Measurements from ENCODE around the gene XRN1. TPM values are rescaled to one million over a fixed set of nuclear protein-coding genes. Genes with fewer than 3 reads are reported as not detected.

XRN1 gene
- polyA plus RNA-seq, 1 donor (not counting 4 experiments of a cell fraction or from before 2014, with no cell fraction given): 14.4 TPM

DNA sequence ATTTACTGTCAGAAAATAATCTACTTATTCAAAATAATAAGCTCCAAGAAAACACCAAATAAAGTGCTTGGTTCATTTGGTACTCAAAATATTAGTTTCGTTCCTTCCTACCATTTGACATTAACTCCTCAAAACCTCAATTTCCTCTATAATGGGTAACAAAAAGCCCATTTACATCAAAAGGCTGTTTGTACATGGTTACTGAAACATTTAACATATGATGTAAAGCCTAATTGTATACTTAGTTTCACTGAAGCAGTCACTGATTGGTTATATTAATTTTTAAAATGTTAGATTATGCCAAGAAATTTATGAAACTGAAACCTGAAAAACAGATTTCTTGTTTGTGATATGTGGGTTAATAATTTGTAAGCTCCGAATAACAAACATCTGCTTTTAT lies 14.7 kb downstream of the XRN1 start:
- DNase-seq (ENCODE audit: low read depth, low spot score) (no peak), FAIRE-seq (no peak)

GRCh38 chr3:142429582-142429981 lies 18.3 kb downstream of the XRN1 start:
- Histone ChIP-seq H3K27ac (ENCODE audit: control insufficient read depth, insufficient read depth, low read length) (no peak overlapping the region), H3K4me1 (ENCODE audit: control insufficient read depth, extremely low read depth, insufficient read depth, low read length) (no peaks in the 10 kb centered on the region), H2AFZ (ENCODE audit: control insufficient read depth, low read length) (no peak overlapping the region), H3K27me3 (ENCODE audit: control insufficient read depth, extremely low read depth, insufficient read depth, low read length) (no peaks in the 10 kb centered on the region), H3K4me3 (ENCODE audit: control insufficient read depth in 2 of 3, extremely low read depth in 1 of 3, insufficient read depth in 2 of 3, low read depth in 1 of 3, low read length in 3 of 3) (no peak overlapping the region), H4K20me1 (ENCODE audit: control insufficient read depth, extremely low read depth, insufficient read depth, low read length) (no peaks in the 10 kb centered on the region), H3K9ac (ENCODE audit: control insufficient read depth, extremely low read depth, insufficient read depth, low read length) (no peak overlapping the region), H3K9me1 (ENCODE audit: control insufficient read depth, extremely low read depth, insufficient read depth, low read length) (no peaks in the 10 kb centered on the region), H3K4me2 (ENCODE audit: control insufficient read depth, extremely low read depth, insufficient read depth, low read depth, low read length) (no peak overlapping the region), H3K9me3 (ENCODE audit: control insufficient read depth, low read depth, low read length) (no peaks in the 10 kb centered on the region), H3K36me3 (ENCODE audit: control insufficient read depth in 2 of 2, extremely low read depth in 1 of 2, insufficient read depth in 2 of 2, low read length in 2 of 2) (peaks cover 0 to 2% of the 10 kb centered on the region in 2 experiments), H3K79me2 (ENCODE audit: control insufficient read depth, insufficient read depth, low read length) (no peaks in the 10 kb centered on the region)
- DNase-seq (ENCODE audit: low read depth, low spot score) (no peak), FAIRE-seq (no peak)
- dilution Hi-C loops (cut with MboI; ENCODE audit: extremely low pct_ligation_motif_present, low sequenced_read_pairs): no loop called here
- TF ChIP-seq EZH2 (IDR thresholded peaks at IDR 0.05; ENCODE audit: low read length): no peak
- TF ChIP-seq CTCF (optimal IDR thresholded peaks at IDR 0.05 in 1 of 3, IDR thresholded peaks at IDR 0.05 in 1 of 3, conservative IDR thresholded peaks at IDR 0.05 in 1 of 3; ENCODE audit: extremely low read depth in 1 of 3, insufficient read depth in 2 of 3, low read length in 3 of 3): no peak

More for the DNA sequence above, 14.7 kb downstream of the XRN1 start:
- Histone ChIP-seq H3K4me3 (ENCODE audit: control insufficient read depth in 2 of 3, extremely low read depth in 1 of 3, insufficient read depth in 2 of 3, low read depth in 1 of 3, low read length in 3 of 3) (no peak overlapping the region), H3K27ac (ENCODE audit: control insufficient read depth, insufficient read depth, low read length) (no peak overlapping the region), H3K4me2 (ENCODE audit: control insufficient read depth, extremely low read depth, insufficient read depth, low read depth, low read length) (no peak overlapping the region), H3K36me3 (ENCODE audit: control insufficient read depth in 2 of 2, extremely low read depth in 1 of 2, insufficient read depth in 2 of 2, low read length in 2 of 2) (no peaks in the 10 kb centered on the region), H2AFZ (ENCODE audit: control insufficient read depth, low read length) (no peak overlapping the region), H3K9me3 (ENCODE audit: control insufficient read depth, low read depth, low read length) (no peaks in the 10 kb centered on the region), H3K4me1 (ENCODE audit: control insufficient read depth, extremely low read depth, insufficient read depth, low read length) (no peaks in the 10 kb centered on the region), H3K79me2 (ENCODE audit: control insufficient read depth, insufficient read depth, low read length) (peaks cover 9% of the 10 kb centered on the region), H3K27me3 (ENCODE audit: control insufficient read depth, extremely low read depth, insufficient read depth, low read length) (no peaks in the 10 kb centered on the region), H3K9me1 (ENCODE audit: control insufficient read depth, extremely low read depth, insufficient read depth, low read length) (no peaks in the 10 kb centered on the region), H4K20me1 (ENCODE audit: control insufficient read depth, extremely low read depth, insufficient read depth, low read length) (no peaks in the 10 kb centered on the region), H3K9ac (ENCODE audit: control insufficient read depth, extremely low read depth, insufficient read depth, low read length) (no peak overlapping the region)
- dilution Hi-C loops (cut with MboI; ENCODE audit: extremely low pct_ligation_motif_present, low sequenced_read_pairs): no loop called here
- TF ChIP-seq EZH2 (IDR thresholded peaks at IDR 0.05; ENCODE audit: low read length) (no peak), CTCF (optimal IDR thresholded peaks at IDR 0.05 in 1 of 3, IDR thresholded peaks at IDR 0.05 in 1 of 3, conservative IDR thresholded peaks at IDR 0.05 in 1 of 3; ENCODE audit: extremely low read depth in 1 of 3, insufficient read depth in 2 of 3, low read length in 3 of 3) (no peak)

All from keratinocyte (primary cell).